Measurements from ENCODE around the gene TRERF1. TPM values are rescaled to one million over a fixed set of nuclear protein-coding genes. Genes with fewer than 3 reads are reported as not detected.

The TRERF1 gene
- total RNA-seq, 6 experiments from 2014 or later, result 10.5 to 16.4 (median 15.2) TPM

DNA sequence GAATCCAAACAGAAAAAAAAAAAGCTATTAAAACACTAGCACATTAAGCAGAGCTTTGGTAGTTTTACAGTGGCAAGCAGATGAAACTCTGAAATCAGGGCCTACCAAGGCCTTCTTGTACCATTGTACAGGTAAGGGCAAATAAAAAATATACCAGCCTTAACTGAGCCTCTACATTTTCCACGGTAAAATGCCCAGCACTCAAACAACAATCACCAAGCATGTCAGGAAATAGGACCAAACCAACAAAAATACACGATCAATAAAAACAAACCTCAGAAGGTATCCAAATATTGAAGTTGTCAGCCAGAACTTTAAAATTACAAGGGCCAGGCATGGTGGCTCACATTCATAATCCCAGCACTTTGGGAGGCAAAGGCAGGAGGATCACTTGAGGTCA is 18.3 kb downstream of the TRERF1 start:
- H3K4me3 Mint-ChIP-seq, result no peak overlapping the region
- DNase-seq, result no peak
- TF ChIP-seq, protein P1, sequence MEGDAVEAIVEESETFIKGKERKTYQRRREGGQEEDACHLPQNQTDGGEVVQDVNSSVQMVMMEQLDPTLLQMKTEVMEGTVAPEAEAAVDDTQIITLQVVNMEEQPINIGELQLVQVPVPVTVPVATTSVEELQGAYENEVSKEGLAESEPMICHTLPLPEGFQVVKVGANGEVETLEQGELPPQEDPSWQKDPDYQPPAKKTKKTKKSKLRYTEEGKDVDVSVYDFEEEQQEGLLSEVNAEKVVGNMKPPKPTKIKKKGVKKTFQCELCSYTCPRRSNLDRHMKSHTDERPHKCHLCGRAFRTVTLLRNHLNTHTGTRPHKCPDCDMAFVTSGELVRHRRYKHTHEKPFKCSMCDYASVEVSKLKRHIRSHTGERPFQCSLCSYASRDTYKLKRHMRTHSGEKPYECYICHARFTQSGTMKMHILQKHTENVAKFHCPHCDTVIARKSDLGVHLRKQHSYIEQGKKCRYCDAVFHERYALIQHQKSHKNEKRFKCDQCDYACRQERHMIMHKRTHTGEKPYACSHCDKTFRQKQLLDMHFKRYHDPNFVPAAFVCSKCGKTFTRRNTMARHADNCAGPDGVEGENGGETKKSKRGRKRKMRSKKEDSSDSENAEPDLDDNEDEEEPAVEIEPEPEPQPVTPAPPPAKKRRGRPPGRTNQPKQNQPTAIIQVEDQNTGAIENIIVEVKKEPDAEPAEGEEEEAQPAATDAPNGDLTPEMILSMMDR (IDR thresholded peaks at IDR 0.05), result no peak
- H3K27me3 Mint-ChIP-seq (ENCODE audit: insufficient read depth), result no peaks in the 10 kb centered on the region; the same call in 1 of the 2 replicates
- peaks cover 38% of the 10 kb centered on the region for H3K36me3 Mint-ChIP-seq (ENCODE audit: low read depth)
- H3K9me3 Mint-ChIP-seq, result peaks cover 21% of the 10 kb centered on the region
- H3K27ac Mint-ChIP-seq, result no peak overlapping the region
- H3K4me1 Mint-ChIP-seq (ENCODE audit: low read depth), result peaks cover 26% of the 10 kb centered on the region

DNA sequence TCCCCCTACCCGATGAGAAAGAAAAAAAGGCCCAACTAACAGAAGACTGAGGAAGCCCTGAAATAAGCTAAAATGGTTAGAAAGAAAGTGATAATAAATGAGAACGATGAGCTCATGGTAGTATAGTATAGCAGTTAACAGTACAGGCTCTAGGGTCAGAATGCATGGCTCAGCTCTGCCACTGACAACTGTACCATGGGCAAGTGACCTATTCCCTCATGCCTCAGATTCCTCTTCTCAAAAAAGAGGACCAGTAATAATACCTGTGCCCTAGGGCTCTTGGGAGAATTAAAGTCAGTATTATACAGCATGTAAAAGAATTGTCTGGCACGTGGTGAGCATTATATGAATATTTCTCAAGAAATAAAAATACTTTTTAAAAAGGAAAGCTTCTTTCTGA is 19.8 kb downstream of the TRERF1 start:
- TF ChIP-seq, protein P1 (IDR thresholded peaks at IDR 0.05), result no peak
- no peak for DNase-seq
- Mint-ChIP-seq H3K4me3 (no peak overlapping the region), H3K27ac (no peak overlapping the region), H3K36me3 (ENCODE audit: low read depth) (peaks cover 38% of the 10 kb centered on the region), H3K9me3 (peaks cover 21% of the 10 kb centered on the region), H3K27me3 (ENCODE audit: insufficient read depth) (no peaks in the 10 kb centered on the region; the same call in 1 of the 2 replicates), H3K4me1 (ENCODE audit: low read depth) (peaks cover 28% of the 10 kb centered on the region)

- no peaks in the 10 kb centered on the region; the same call in 1 of the 2 replicates for H3K27me3 Mint-ChIP-seq (ENCODE audit: insufficient read depth)
Measured at GRCh38 chr6:42431356-42431755, 20.4 kb downstream of the TRERF1 start.

DNA sequence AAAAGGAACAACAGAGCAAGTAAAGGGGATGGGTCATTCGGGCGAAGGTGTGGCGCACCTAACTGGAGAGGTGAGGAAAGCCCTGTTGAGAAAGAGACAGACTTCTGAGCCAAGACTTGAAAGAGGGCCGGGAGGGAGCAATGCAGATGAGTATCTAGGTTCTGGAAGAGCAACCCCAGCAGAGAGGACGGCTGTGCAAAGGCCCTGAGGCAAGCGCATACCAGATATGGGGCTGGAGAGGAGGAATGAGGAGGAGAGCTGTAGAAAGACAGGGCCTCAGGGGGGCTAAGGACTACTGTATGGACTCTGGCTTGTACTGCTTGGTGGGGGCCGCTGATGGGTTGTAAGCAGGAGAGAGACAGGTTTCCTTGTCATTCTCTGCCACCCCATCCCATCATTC is 21.9 kb downstream of the TRERF1 start:
- DNase-seq, result no peak
- H3K4me1 Mint-ChIP-seq (ENCODE audit: low read depth), result peaks cover 35% of the 10 kb centered on the region
- H3K27ac Mint-ChIP-seq, result no peak overlapping the region
- H3K9me3 Mint-ChIP-seq, result peaks cover 17% of the 10 kb centered on the region
- no peak overlapping the region for H3K4me3 Mint-ChIP-seq
- H3K27me3 Mint-ChIP-seq (ENCODE audit: insufficient read depth), result no peaks in the 10 kb centered on the region; the same call in 1 of the 2 replicates
- peaks cover 38% of the 10 kb centered on the region for H3K36me3 Mint-ChIP-seq (ENCODE audit: low read depth)
- TF ChIP-seq, protein P1 (IDR thresholded peaks at IDR 0.05), result no peak

More at GRCh38 chr6:42431356-42431755, 20.4 kb downstream of the TRERF1 start:
- Mint-ChIP-seq H3K4me1 (ENCODE audit: low read depth) (peaks cover 24% of the 10 kb centered on the region), H3K36me3 (ENCODE audit: low read depth) (peaks cover 38% of the 10 kb centered on the region), H3K4me3 (no peak overlapping the region), H3K9me3 (peaks cover 21% of the 10 kb centered on the region), H3K27ac (no peak overlapping the region)
- TF ChIP-seq, protein P1 (IDR thresholded peaks at IDR 0.05), result no peak
- DNase-seq, result no peak

DNA sequence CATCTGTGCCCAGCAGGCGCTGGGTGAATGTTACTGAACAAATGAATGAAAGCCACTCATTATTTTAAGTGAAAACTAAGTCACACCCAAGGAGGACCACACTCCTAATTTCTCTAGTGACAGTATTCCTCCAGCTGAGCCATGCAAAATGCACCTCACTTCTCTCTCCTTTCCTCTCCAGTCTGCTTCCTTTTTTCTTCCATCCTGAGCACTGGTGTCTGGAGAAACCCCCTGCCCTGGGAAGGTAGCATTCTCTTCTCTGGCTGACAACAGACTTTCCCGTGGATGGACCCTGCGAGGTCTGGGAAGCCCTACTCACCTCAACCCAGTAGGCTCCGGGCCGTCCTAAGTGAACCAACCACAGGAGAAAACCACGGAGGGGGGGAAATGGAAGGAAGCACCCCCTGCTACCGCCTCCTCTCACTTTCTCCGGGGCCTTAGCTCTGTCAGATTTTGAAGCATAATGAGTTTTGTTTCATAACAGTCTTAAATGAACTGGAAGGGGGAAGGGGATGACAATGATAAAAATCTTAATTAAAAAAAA is 22.6 kb downstream of the TRERF1 start:
- no peak for DNase-seq
- Mint-ChIP-seq H3K36me3 (ENCODE audit: low read depth) (peaks cover 31% of the 10 kb centered on the region), H3K9me3 (peaks cover 10% of the 10 kb centered on the region), H3K27me3 (ENCODE audit: insufficient read depth) (no peaks in the 10 kb centered on the region; the same call in 1 of the 2 replicates), H3K4me1 (ENCODE audit: low read depth) (peaks cover 40% of the 10 kb centered on the region), H3K27ac (peak overlapping the region; percentile 83), H3K4me3 (peak overlapping the region; percentile 30)
- TF ChIP-seq, protein P1 (IDR thresholded peaks at IDR 0.05), result no peak

All from HFFc6 (cell line).